Naive thymus-derived CD4-positive, alpha-beta T cell (primary cell): ENCODE data around the gene SPECC1. TPM values are rescaled to one million over a fixed set of nuclear protein-coding genes. Genes with fewer than 3 reads are reported as not detected.

Experiments
- ATAC-seq: fragments of 150-1000 bp; cut with Tn5 transposase; 2 replicates; pipeline ENCODE4 v1.10.0; 2021; ENCODE audit warnings: mild to moderate bottlenecking, moderate library complexity
- CTCF ChIA-PET: fragments of 350-600 bp; sonication (Branson Sonifier 250); formaldehyde crosslinking; loops from one replicate; lab custom pipeline; 2021; ENCODE audit warnings: antibody characterized with exemption; lab: Charles Lee
- POLR2A ChIA-PET: fragments of 350-600 bp; sonication (Branson Sonifier 250); formaldehyde crosslinking; loops from one replicate; lab custom pipeline; 2021; ENCODE audit warnings: antibody characterized with exemption, inconsistent platforms; lab: Charles Lee
- DNase-seq, 9 donors: peaks; one replicate each; pipeline versions ENCODE4 v3.0.0 to v3.0.0-alpha.2; 2020 to 2022; ENCODE audit warnings: mixed read lengths in 1 of 9
- H3K27ac ChIP-seq: one replicate; pipeline ENCODE4 v1.7.0; 2013; ENCODE audit warnings: mild to moderate bottlenecking, low read depth, low read length, moderate library complexity
- H3K27me3 ChIP-seq, 2 donors: one replicate each; pipeline ENCODE4 v1.7.0; 2013; ENCODE audit warnings: low read length in 2 of 2, mild to moderate bottlenecking in 2 of 2, moderate library complexity in 2 of 2; ENCODE audit not compliant: control insufficient read depth in 2 of 2, insufficient read depth in 2 of 2
- H3K36me3 ChIP-seq, 3 experiments: 1 replicate in 2 of 3; 2 replicates in 1 of 3; pipeline ENCODE4 v1.7.0; 2013; ENCODE audit warnings: low read length in 3 of 3, mild to moderate bottlenecking in 3 of 3, moderate library complexity in 1 of 3; ENCODE audit not compliant: insufficient read depth in 3 of 3, control insufficient read depth in 2 of 3
- H3K4me1 ChIP-seq, 2 donors: one replicate each; pipeline ENCODE4 v1.7.0; 2013; ENCODE audit warnings: low read length in 2 of 2, mild to moderate bottlenecking in 2 of 2, moderate library complexity in 1 of 2; ENCODE audit not compliant: control insufficient read depth in 2 of 2, insufficient read depth in 2 of 2
- H3K4me3 ChIP-seq: 2 replicates; pipeline ENCODE4 v1.7.0; 2013; ENCODE audit warnings: mild to moderate bottlenecking, low read length
- H3K9me3 ChIP-seq, 3 experiments: 1 replicate in 2 of 3; 2 replicates in 1 of 3; pipeline ENCODE4 v1.7.0; 2013; ENCODE audit warnings: low read length in 3 of 3; ENCODE audit not compliant: control insufficient read depth in 2 of 3
- H3K27ac Mint-ChIP-seq, 9 donors: one replicate each; pipeline ENCODE4 v1.8.0; 2020 to 2022; ENCODE audit warnings: mixed read lengths in 9 of 9, mild to moderate bottlenecking in 8 of 9, moderate library complexity in 5 of 9, inconsistent platforms in 2 of 9
- H3K27me3 Mint-ChIP-seq, 5 donors: one replicate each; pipeline ENCODE4 v1.8.0; 2021 to 2022; ENCODE audit warnings: mixed read lengths in 5 of 5, mild to moderate bottlenecking in 1 of 5
- H3K36me3 Mint-ChIP-seq, 5 donors: one replicate each; pipeline ENCODE4 v1.8.0; 2020 to 2022; ENCODE audit warnings: mixed read lengths in 5 of 5, mild to moderate bottlenecking in 3 of 5, inconsistent platforms in 1 of 5
- H3K4me1 Mint-ChIP-seq, 7 donors: one replicate each; pipeline ENCODE4 v1.8.0; 2020 to 2022; ENCODE audit warnings: mixed read lengths in 7 of 7, mild to moderate bottlenecking in 3 of 7, inconsistent platforms in 1 of 7
- H3K4me3 Mint-ChIP-seq, 10 donors: one replicate each; pipeline ENCODE4 v1.8.0; 2020 to 2022; ENCODE audit warnings: mild to moderate bottlenecking in 10 of 10, mixed read lengths in 10 of 10, moderate library complexity in 6 of 10, inconsistent platforms in 2 of 10
- H3K9me3 Mint-ChIP-seq, 11 donors: one replicate each; pipeline ENCODE4 v1.8.0; 2020 to 2022; ENCODE audit warnings: mixed read lengths in 11 of 11, mild to moderate bottlenecking in 4 of 11, inconsistent platforms in 1 of 11, moderate library complexity in 1 of 11
- intact Hi-C, 2 donors: fragments of 100-400 bp; cut with micrococcal nuclease; formaldehyde crosslinking; loops; one replicate each; pipeline ENCODE4 v1.15.1; 2023
- polyA plus RNA-seq, 2 donors: library from polyadenylated mRNA; unstranded; fragments of 300-500 nt; fragmentation: Illumina TruSeq; gene quantifications; one replicate each; pipeline ENCODE4 v1.2.3, GENCODE V29; 2021
- total RNA-seq, 6 experiments: library from RNA in 5 of 6; stranded (reverse) in 5 of 6; gene quantifications; 1 replicate in 5 of 6; 2 replicates in 1 of 6; pipeline ENCODE4 v1.2.3 and lab custom pipeline; 2021 to 2026

Gene SPECC1
- total and polyA plus RNA-seq, 7 experiments from 2014 or later = 1.2 to 37.5 (median 4.7) TPM

- Histone ChIP-seq H3K4me1 (peaks cover 0 to 7% of the 10 kb centered on the region in 2 donors), H3K9me3 (no peaks in the 10 kb centered on the region), H3K27me3 (no peaks in the 10 kb centered on the region), H3K36me3 (no peaks in the 10 kb centered on the region), H3K27ac (no peak overlapping the region), H3K4me3 (no peak overlapping the region)
- Mint-ChIP-seq H3K4me1 (peaks cover 7 to 29% (median 22%) of the 10 kb centered on the region in 7 donors), H3K27ac (no peak overlapping the region), H3K4me3 (no peak overlapping the region), H3K36me3 (peaks cover 0 to 7% (median 0%) of the 10 kb centered on the region in 5 donors), H3K9me3 (peaks cover 0 to 5% (median 0%) of the 10 kb centered on the region in 11 donors), H3K27me3 (no peaks in the 10 kb centered on the region)
- ChIA-PET CTCF (no interaction called here), POLR2A (no interaction called here)
- DNase-seq = no peak
- intact Hi-C loops = no loop called here
- no peak for ATAC-seq
These were observed 201.0 kb downstream of the SPECC1 start for GRCh38 chr17:20210180-20210579.

GRCh38 chr17:20210614-20211013, 201.5 kb downstream of the SPECC1 start:
- no peak overlapping the region for H3K27ac ChIP-seq
- ATAC-seq = no peak
- no peaks in the 10 kb centered on the region for H3K9me3 ChIP-seq
- Mint-ChIP-seq H3K4me1 (peaks cover 6 to 25% (median 18%) of the 10 kb centered on the region in 7 donors), H3K27ac (no peak overlapping the region), H3K27me3 (no peaks in the 10 kb centered on the region), H3K4me3 (no peak overlapping the region), H3K9me3 (peaks cover 0 to 5% (median 0%) of the 10 kb centered on the region in 11 donors), H3K36me3 (peaks cover 0 to 7% (median 0%) of the 10 kb centered on the region in 5 donors)
- ChIA-PET POLR2A (no interaction called here), CTCF (no interaction called here)
- no peak overlapping the region for H3K4me3 ChIP-seq
- no peaks in the 10 kb centered on the region for H3K27me3 ChIP-seq
- peaks cover 0 to 7% of the 10 kb centered on the region in 2 donors for H3K4me1 ChIP-seq
- intact Hi-C loops = no loop called here
- no peak for DNase-seq
- no peaks in the 10 kb centered on the region for H3K36me3 ChIP-seq

DNA sequence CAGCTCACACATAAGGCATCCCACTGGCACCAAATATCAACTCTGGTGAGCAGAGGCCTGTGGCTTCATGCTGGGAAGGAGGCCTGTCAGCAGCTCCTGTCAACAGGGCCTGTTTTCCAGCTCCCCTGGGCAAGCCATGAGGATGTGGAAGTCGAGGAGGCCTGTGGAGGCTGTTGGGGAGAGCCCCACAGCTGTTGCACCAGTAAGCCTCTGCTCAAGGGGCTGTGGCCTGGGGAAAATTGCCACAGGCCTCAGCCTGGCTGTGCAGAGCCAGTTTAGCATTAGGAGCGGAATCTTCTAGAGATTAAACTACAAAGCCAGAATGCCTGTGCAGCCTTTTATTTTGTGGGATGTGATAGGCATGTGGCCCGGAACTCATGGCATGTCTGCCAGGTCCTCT, 202.1 kb downstream of the SPECC1 start:
- POLR2A ChIA-PET = no interaction called here
- CTCF ChIA-PET = no interaction called here
- no peak for ATAC-seq

DNA sequence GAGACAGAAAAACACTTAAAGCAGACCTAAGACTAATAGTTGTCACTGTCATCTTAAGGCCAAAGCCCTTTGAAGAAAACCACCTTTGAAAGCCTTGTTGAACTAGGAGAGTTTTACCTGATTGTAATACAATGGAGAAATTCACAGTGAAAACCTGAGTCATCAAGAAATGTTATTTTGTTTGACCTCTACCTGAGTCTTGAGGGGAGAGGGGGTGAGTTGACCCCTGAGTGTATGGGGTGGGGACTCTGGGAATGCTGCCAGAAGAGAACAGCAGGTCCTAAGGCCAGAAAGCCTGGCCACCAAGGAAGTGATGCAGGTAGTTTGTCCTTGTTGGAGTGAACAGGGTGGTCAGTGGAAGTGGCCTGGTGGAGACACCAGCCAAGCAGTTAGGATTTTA, 204.3 kb downstream of the SPECC1 start:
- Mint-ChIP-seq H3K9me3 (peaks cover 0 to 5% (median 0%) of the 10 kb centered on the region in 11 donors), H3K36me3 (peaks cover 0 to 7% (median 0%) of the 10 kb centered on the region in 5 donors), H3K4me1 (no peaks in the 10 kb centered on the region), H3K4me3 (no peak overlapping the region), H3K27me3 (no peaks in the 10 kb centered on the region), H3K27ac (no peak overlapping the region)
- DNase-seq (no peak), ATAC-seq (no peak)
- Histone ChIP-seq H3K4me3 (no peak overlapping the region), H3K36me3 (no peaks in the 10 kb centered on the region), H3K9me3 (no peaks in the 10 kb centered on the region), H3K27me3 (no peaks in the 10 kb centered on the region), H3K27ac (no peak overlapping the region), H3K4me1 (no peaks in the 10 kb centered on the region)
- CTCF ChIA-PET = no interaction called here
- POLR2A ChIA-PET = no interaction called here
- intact Hi-C loops = no loop called here

More for the DNA sequence above, 202.1 kb downstream of the SPECC1 start:
- Histone ChIP-seq H3K4me1 (peaks cover 0 to under 1% of the 10 kb centered on the region in 2 donors), H3K9me3 (no peaks in the 10 kb centered on the region), H3K36me3 (no peaks in the 10 kb centered on the region), H3K4me3 (no peak overlapping the region), H3K27me3 (no peaks in the 10 kb centered on the region), H3K27ac (no peak overlapping the region)
- intact Hi-C loops = no loop called here
- Mint-ChIP-seq H3K4me1 (peaks cover under 1 to 19% (median 11%) of the 10 kb centered on the region in 7 donors), H3K27ac (no peak overlapping the region), H3K27me3 (no peaks in the 10 kb centered on the region), H3K9me3 (peaks cover 0 to 5% (median 0%) of the 10 kb centered on the region in 11 donors), H3K36me3 (peaks cover 0 to 7% (median 0%) of the 10 kb centered on the region in 5 donors), H3K4me3 (no peak overlapping the region)
- DNase-seq = no peak

- Mint-ChIP-seq H3K36me3 (peaks cover 0 to 7% (median 0%) of the 10 kb centered on the region in 5 donors), H3K4me1 (no peaks in the 10 kb centered on the region), H3K4me3 (no peak overlapping the region), H3K9me3 (peaks cover 0 to 5% (median 0%) of the 10 kb centered on the region in 11 donors), H3K27me3 (peaks cover 0 to 4% (median 0%) of the 10 kb centered on the region in 5 donors), H3K27ac (no peak overlapping the region)
- no peaks in the 10 kb centered on the region for H3K36me3 ChIP-seq
- H3K4me1 ChIP-seq = no peaks in the 10 kb centered on the region
- intact Hi-C loops = no loop called here
- ChIA-PET POLR2A (no interaction called here), CTCF (no interaction called here)
- no peak overlapping the region for H3K27ac ChIP-seq
- DNase-seq (no peak), ATAC-seq (no peak)
- H3K9me3 ChIP-seq = no peaks in the 10 kb centered on the region
- no peaks in the 10 kb centered on the region for H3K27me3 ChIP-seq
- no peak overlapping the region for H3K4me3 ChIP-seq
These were observed 205.6 kb downstream of the SPECC1 start for GRCh38 chr17:20214794-20215193.

DNA sequence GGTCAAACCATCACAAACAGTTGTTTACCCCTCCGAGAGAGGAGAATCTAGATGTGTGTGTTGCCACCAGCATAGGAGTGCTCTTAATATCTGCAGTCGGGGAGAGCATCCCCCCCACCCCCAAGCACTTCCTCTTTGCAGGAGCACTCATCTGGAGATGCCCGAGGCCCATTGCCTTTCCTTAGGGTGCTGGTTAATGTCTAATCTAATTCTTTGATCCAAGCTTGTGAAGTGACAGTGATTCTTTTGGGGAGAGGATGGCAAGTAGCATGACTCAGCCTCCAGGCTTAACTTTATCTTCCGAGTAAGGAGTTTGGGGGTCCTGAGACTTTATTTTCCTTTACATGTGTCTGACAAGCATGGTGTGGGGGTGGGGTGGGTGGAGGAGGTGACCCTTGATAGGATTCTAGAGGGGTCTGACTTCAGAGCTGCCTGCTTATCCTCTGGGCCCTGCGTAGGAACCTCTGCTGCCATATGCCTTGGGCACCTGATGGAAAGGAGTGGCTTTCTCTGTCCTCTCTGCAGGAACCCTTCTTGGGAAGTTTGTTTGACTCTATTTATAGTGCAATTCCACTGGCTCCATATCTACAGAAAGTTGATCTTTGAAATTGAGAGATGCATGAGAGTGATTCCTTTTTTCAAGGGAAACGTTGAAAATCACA, 207.1 kb downstream of the SPECC1 start:
- CTCF ChIA-PET = no interaction called here
- H3K36me3 Mint-ChIP-seq = peaks cover 0 to 7% (median 0%) of the 10 kb centered on the region in 5 donors
- peaks cover 0 to 7% (median 0%) of the 10 kb centered on the region in 5 donors for H3K27me3 Mint-ChIP-seq
- intact Hi-C loops = no loop called here
- Histone ChIP-seq H3K27me3 (no peaks in the 10 kb centered on the region), H3K27ac (no peak overlapping the region), H3K4me1 (no peaks in the 10 kb centered on the region), H3K36me3 (no peaks in the 10 kb centered on the region), H3K4me3 (no peak overlapping the region), H3K9me3 (no peaks in the 10 kb centered on the region)
- no peak for ATAC-seq
- H3K4me3 Mint-ChIP-seq = no peak overlapping the region
- peaks cover 0 to 5% (median 0%) of the 10 kb centered on the region in 11 donors for H3K9me3 Mint-ChIP-seq
- H3K27ac Mint-ChIP-seq = no peak overlapping the region
- POLR2A ChIA-PET = no interaction called here
- DNase-seq = no peak
- H3K4me1 Mint-ChIP-seq = peaks cover 0 to 2% (median 0%) of the 10 kb centered on the region in 7 donors

DNA sequence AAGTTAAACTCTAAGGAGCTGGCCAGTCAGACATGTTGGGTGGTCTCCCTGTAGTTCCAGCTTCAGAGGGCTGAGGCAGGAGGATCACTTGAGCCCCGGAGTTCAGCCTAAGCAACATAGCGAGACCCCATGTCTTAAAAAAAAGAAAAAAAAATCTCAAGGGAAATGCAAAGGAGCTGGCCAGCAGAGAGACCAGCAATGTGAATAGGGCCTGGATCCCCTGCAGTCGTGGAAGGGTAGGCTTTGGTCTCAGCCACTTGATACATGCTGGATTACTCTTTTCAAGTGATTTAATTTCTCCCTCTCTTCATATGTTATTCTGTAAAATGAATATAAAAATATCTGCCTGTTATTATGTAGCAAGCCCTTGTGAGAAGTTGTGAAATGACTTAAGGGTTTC, 207.7 kb downstream of the SPECC1 start:
- ChIA-PET CTCF (no interaction called here), POLR2A (no interaction called here)
- intact Hi-C loops = no loop called here
- peaks cover 0 to 12% (median 0%) of the 10 kb centered on the region in 5 donors for H3K27me3 Mint-ChIP-seq
- peaks cover 0 to 2% (median 0%) of the 10 kb centered on the region in 7 donors for H3K4me1 Mint-ChIP-seq
- H3K9me3 ChIP-seq = no peaks in the 10 kb centered on the region
- no peak overlapping the region for H3K4me3 Mint-ChIP-seq
- H3K4me3 ChIP-seq = no peak overlapping the region
- DNase-seq (no peak), ATAC-seq (no peak)
- H3K36me3 Mint-ChIP-seq = peaks cover 0 to 7% (median 0%) of the 10 kb centered on the region in 5 donors
- H3K36me3 ChIP-seq = no peaks in the 10 kb centered on the region
- no peak overlapping the region for H3K27ac ChIP-seq
- no peak overlapping the region for H3K27ac Mint-ChIP-seq
- no peaks in the 10 kb centered on the region for H3K4me1 ChIP-seq
- H3K9me3 Mint-ChIP-seq = peaks cover 0 to 5% (median 0%) of the 10 kb centered on the region in 11 donors
- H3K27me3 ChIP-seq = no peaks in the 10 kb centered on the region
